Prostate gland (tissue), 2 donors: Measurements from ENCODE around the gene TRMT6. TPM values are rescaled to one million over a fixed set of nuclear protein-coding genes. Genes with fewer than 3 reads are reported as not detected.

Source experiments
- DNase-seq: peaks from one replicate; pipeline ENCODE4 v3.0.0-alpha.2; 2019; ENCODE audit warnings: low spot score
- H3K27ac ChIP-seq, 2 donors: fragments of 200-600 bp; sonication (generic); 2 replicates each; pipeline ENCODE4 v1.5.1; 2017 to 2019
- H3K27me3 ChIP-seq: fragments of 200-600 bp; sonication (generic); replicated peaks from 2 replicates; pipeline ENCODE4 v1.5.1; 2019; ENCODE audit not compliant: insufficient read depth
- H3K36me3 ChIP-seq, 2 donors: fragments of 200-600 bp; sonication (generic); 1 replicate in 1 of 2; 2 replicates in 1 of 2; pipeline versions ENCODE4 v1.5.1 to v1.8.1; 2017 to 2019
- H3K4me1 ChIP-seq: fragments of 200-600 bp; sonication (generic); replicated peaks from 2 replicates; pipeline ENCODE4 v1.5.1; 2019
- H3K4me3 ChIP-seq, 2 donors: fragments of 200-600 bp; sonication (generic); 2 replicates each; pipeline ENCODE4 v1.5.1; 2017 to 2019
- H3K9me3 ChIP-seq: fragments of 200-600 bp; sonication (generic); 2 replicates; pipeline ENCODE4 v1.5.1; 2017
- POLR2A ChIP-seq: fragments of 450-650 bp; IDR thresholded peaks from one replicate; pipeline ENCODE4 v1.6.1; 2016; ENCODE audit warnings: antibody characterized with exemption, mild to moderate bottlenecking
- POLR2AphosphoS5 ChIP-seq: sonication (generic); formaldehyde crosslinking; IDR thresholded peaks from one replicate; pipeline ENCODE4 v1.6.1; 2017; ENCODE audit warnings: antibody characterized with exemption
- WGBS: methylation state at CpG from one replicate; pipeline ENCODE4 v1.1.5; 2018; 5-methylcytosine and 5-hydroxymethylcytosine counted together
- intact Hi-C: fragments of 100-400 bp; cut with DNase I; formaldehyde crosslinking; loops from one replicate; pipeline ENCODE4 v1.14.2; 2022
- total RNA-seq, 2 donors: library from RNA; depleted of rRNA; stranded (reverse); fragments of >200 nt; gene quantifications; one replicate each; pipeline ENCODE4 v1.1.0, GENCODE V29; 2016
- TF ChIP-seq, protein P1 (sequence below), 4 experiments: fragments of 200-600 bp in 2 of 4; fragments of 450-650 bp in 2 of 4; sonication (generic) in 2 of 4; IDR thresholded peaks; 1 replicate in 3 of 4; 2 replicates in 1 of 4; pipeline ENCODE4 v1.5.1; 2016 to 2019; ENCODE audit warnings: antibody characterized with exemption in 4 of 4, mild to moderate bottlenecking in 2 of 4, moderate library complexity in 2 of 4

Gene TRMT6, protein sequence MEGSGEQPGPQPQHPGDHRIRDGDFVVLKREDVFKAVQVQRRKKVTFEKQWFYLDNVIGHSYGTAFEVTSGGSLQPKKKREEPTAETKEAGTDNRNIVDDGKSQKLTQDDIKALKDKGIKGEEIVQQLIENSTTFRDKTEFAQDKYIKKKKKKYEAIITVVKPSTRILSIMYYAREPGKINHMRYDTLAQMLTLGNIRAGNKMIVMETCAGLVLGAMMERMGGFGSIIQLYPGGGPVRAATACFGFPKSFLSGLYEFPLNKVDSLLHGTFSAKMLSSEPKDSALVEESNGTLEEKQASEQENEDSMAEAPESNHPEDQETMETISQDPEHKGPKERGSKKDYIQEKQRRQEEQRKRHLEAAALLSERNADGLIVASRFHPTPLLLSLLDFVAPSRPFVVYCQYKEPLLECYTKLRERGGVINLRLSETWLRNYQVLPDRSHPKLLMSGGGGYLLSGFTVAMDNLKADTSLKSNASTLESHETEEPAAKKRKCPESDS
- total RNA-seq, result 10 to 100 TPM in 1 of 2 donors, 1 to 10 TPM in 1; 8.3 to 14.8 TPM

DNA sequence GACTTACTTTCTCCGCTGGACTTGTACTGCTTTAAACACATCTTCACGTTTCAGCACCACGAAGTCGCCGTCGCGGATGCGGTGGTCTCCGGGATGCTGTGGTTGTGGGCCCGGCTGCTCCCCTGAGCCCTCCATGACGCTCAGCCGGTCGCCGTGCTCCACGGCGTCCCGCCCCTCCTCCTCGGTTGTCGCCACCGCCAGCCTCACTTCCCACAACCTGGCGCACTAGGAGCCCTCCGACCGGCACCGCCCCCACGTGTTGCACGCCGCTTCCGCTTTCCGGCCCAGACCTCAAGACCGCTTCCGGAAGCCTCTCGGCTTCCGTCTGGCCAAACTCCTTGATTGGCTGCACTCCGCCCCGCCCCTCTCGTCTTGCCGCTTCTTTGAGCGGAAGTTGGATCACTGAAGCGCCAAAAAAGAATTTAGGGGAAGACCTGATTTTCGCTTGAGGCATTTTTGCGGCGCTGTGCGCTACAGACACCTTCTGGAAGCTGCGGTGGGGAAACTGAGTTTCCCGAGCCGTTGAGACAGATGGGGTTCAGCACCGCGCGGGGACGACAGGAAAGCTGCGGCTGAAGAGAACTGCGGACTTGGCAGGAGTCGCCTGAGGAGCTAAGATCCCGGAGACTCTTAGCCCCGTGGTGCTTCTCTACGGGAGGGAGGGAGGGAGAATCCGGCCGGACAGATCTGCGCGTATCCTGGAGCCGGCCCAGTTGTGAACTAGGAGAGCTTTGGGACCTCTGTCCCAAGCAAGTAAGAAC lies at the start of gene TRMT6, which contains the start of gene MCM8:
TSS of gene TRMT6 (minus strand) at position 263 of the 761 bp plus-strand sequence. CDS start at position 135, 128 bp downstream.
TSS of gene MCM8 (plus strand) at position 382 of the 761 bp plus-strand sequence. CDS start 1,364 bp downstream, outside the sequence.
- Histone ChIP-seq H3K27me3 (no peaks in the 10 kb centered on the region), H3K4me1 (peaks cover 7% of the 10 kb centered on the region), H3K4me3 (peak within 1 kb of the TSS; percentile 56 to 72), H3K36me3 (no peaks in the 10 kb centered on the region), H3K27ac (peak within 1 kb of the TSS; percentile 70 to 73), H3K9me3 (no peaks in the 10 kb centered on the region)
- DNase-seq, result peak; percentile 96
- intact Hi-C loops, result no loop called here
- under 1% methylated on average over 57 of the region's 61 CpGs for WGBS
- TF ChIP-seq POLR2A, result no peak
- peak; percentile 98 for TF ChIP-seq POLR2AphosphoS5
- TF ChIP-seq, protein P1, sequence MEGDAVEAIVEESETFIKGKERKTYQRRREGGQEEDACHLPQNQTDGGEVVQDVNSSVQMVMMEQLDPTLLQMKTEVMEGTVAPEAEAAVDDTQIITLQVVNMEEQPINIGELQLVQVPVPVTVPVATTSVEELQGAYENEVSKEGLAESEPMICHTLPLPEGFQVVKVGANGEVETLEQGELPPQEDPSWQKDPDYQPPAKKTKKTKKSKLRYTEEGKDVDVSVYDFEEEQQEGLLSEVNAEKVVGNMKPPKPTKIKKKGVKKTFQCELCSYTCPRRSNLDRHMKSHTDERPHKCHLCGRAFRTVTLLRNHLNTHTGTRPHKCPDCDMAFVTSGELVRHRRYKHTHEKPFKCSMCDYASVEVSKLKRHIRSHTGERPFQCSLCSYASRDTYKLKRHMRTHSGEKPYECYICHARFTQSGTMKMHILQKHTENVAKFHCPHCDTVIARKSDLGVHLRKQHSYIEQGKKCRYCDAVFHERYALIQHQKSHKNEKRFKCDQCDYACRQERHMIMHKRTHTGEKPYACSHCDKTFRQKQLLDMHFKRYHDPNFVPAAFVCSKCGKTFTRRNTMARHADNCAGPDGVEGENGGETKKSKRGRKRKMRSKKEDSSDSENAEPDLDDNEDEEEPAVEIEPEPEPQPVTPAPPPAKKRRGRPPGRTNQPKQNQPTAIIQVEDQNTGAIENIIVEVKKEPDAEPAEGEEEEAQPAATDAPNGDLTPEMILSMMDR (IDR thresholded peaks at IDR 0.05), result peak in 1 of 4 experiments; percentile 20

DNA sequence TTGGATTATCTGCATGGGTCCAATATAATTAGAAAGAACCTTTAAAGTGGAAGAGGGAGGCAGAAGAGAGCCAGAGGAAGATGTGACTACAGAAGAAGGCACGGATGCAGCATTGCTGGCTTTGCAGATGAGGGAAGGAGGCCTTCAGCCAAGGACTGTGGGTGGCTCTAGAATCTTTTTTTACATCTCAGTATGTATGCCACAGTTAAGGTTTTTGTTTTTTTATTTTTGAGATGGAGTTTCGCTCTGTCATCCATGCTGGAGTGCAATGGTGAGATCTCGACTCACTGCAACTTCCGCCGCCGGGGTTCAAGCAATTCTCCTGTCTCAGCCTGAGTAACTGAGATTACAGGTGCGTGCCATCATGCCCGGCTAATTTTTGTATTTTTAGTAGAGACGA lies 49.5 kb upstream of the TRMT6 start:
- no peak for TF ChIP-seq POLR2A
- TF ChIP-seq POLR2AphosphoS5, result no peak
- TF ChIP-seq, protein P1 (IDR thresholded peaks at IDR 0.05), result no peak
- Histone ChIP-seq H3K9me3 (no peaks in the 10 kb centered on the region), H3K27me3 (no peaks in the 10 kb centered on the region), H3K27ac (no peak overlapping the region), H3K4me3 (no peak overlapping the region), H3K36me3 (no peaks in the 10 kb centered on the region), H3K4me1 (no peaks in the 10 kb centered on the region)
- intact Hi-C loops, result no loop called here
- no peak for DNase-seq
- WGBS, result 98% methylated on average over 9 of the region's 9 CpGs

DNA sequence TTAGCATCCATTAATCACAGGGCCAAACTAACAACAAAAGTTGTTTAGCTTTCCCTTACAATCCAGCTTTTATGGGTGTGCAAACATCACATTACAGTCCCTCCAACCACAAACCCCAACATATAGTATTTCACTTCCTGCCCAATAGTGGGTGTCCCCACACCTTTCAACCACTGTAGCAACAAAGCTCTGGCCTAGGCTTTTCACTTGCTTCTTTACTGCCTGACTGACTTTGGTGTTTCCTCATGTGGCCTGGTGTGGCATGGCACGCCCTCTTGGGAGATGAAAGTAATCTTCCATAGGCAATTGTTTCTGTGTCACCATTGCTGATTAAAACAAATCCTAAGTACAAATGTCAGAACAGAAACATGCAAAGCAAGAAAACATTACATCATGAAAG lies 46.4 kb upstream of the TRMT6 start:
- no peaks in the 10 kb centered on the region for H3K4me1 ChIP-seq
- no peaks in the 10 kb centered on the region for H3K36me3 ChIP-seq
- H3K4me3 ChIP-seq, result no peak overlapping the region
- TF ChIP-seq, protein P1 (IDR thresholded peaks at IDR 0.05), result peak in 2 of 4 experiments; percentile 14 to 43
- no peak for TF ChIP-seq POLR2A
- TF ChIP-seq POLR2AphosphoS5, result peak; percentile 62
- 67% methylated on average over 1 of the region's 1 CpG for WGBS
- DNase-seq, result peak; percentile 22
- H3K27me3 ChIP-seq, result no peaks in the 10 kb centered on the region
- H3K27ac ChIP-seq, result peak overlapping the region in 1 of 2 donors; percentile 60
- no peaks in the 10 kb centered on the region for H3K9me3 ChIP-seq
- intact Hi-C loops, result no loop called here

DNA sequence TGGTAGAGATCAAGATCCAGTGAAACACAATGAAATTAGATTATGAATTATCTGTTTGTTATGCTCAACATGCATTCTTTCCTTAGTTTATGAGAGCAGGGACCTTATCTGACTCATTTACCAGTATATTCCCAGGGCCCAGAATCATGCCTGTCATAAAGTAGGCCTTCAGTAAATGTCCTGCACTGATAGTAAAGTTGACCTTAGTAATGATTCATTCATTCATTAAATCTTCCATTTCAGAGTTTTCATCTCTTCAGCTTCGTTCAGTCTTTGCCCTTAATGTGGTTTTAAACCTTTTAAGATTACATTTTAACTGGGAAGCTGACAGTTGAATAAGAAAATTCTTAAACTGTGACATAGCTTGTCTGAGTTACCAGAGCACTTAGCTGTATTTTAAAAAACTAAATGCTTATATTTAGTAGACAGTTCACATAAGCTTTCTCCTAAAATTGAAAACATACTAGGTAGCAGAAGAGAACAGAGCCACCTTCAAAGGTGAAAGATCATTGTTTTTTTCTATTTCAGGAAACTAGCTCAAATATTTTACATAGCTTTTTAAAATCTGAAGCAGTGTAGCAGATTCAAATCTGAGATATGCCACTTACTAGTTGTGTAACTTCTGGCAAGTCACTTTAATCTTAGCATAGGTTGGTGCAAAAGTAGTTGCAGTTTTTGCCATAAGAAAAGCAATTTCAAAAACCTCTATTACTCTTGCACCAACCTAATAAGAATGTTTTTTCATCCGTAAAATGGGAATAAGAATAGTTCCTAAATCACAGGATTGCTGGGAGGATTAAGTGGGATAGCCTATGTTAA lies 41.5 kb upstream of the TRMT6 start:
- Histone ChIP-seq H3K27me3 (no peaks in the 10 kb centered on the region), H3K4me3 (no peak overlapping the region), H3K27ac (peak overlapping the region in 1 of 2 donors; percentile 48), H3K4me1 (no peaks in the 10 kb centered on the region), H3K36me3 (no peaks in the 10 kb centered on the region), H3K9me3 (no peaks in the 10 kb centered on the region)
- no peak for DNase-seq
- WGBS, result 73% methylated on average over 2 of the region's 2 CpGs
- TF ChIP-seq, protein P1 (IDR thresholded peaks at IDR 0.05), result no peak
- no peak for TF ChIP-seq POLR2A
- no peak for TF ChIP-seq POLR2AphosphoS5
- intact Hi-C loops, result no loop called here
